Measurements from ENCODE around the gene MSH5. TPM values are rescaled to one million over a fixed set of nuclear protein-coding genes. Genes with fewer than 3 reads are reported as not detected.

The MSH5 gene
- total and polyA plus RNA-seq, 2 of the 13 experiments (the other 11 are each of a cell fraction or from before 2014, with no cell fraction given) = 10.2 to 38.7 TPM

DNA sequence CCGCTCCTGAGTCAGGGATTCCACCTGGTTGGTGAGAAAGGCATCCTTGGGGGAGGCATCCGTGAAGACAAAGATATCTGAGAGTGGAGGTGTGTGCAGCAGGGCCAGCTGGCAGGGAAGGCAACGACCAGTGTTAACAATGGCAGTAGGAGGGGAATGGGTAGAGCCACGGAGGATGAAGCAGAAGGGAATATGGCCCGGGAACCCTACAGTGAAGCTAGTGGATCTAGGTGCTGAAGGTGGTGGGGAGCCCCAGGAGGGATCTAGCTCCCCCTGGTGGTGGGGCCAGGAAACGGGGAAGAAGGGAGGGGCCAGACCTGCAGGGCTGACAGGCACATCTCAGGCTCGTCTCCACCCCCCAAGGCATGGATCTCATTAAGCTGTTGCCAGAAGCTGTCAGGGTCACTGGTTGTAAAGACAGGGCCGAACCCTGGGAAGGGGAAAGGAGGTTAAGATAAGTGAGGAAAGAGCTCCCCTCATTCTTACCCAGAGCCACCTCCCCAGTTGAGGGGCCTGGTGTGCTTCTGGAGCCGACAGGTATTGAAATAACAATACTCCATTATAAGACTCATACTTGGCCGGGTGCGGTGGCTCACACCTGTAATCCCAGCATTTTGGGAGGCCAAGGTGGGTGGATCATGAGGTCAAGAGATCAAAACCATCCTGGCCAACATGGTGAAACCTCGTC, 30.0 kb downstream of the MSH5 start (continued):
- TF ChIP-seq RNF219 (CRISPR knock-in tag; IDR thresholded peaks at IDR 0.05) = no peak
- no peak for TF ChIP-seq JUNB (CRISPR knock-in tag; IDR thresholded peaks at IDR 0.05; ENCODE audit: borderline replicate concordance)
- no peak for TF ChIP-seq ZNF7 (CRISPR knock-in tag; IDR thresholded peaks at IDR 0.05)
- TF ChIP-seq, protein P1, sequence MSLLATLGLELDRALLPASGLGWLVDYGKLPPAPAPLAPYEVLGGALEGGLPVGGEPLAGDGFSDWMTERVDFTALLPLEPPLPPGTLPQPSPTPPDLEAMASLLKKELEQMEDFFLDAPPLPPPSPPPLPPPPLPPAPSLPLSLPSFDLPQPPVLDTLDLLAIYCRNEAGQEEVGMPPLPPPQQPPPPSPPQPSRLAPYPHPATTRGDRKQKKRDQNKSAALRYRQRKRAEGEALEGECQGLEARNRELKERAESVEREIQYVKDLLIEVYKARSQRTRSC (CRISPR knock-in tag; IDR thresholded peaks at IDR 0.05; ENCODE audit: low read depth) = no peak
- TF ChIP-seq DPF2 (CRISPR knock-in tag; IDR thresholded peaks at IDR 0.05; ENCODE audit: borderline replicate concordance, low read depth) = no peak
- no peak for TF ChIP-seq XBP1 (CRISPR knock-in tag; IDR thresholded peaks at IDR 0.05)
- no peak for TF ChIP-seq CREB1 (IDR thresholded peaks at IDR 0.05)
- TF ChIP-seq CREB1 (CRISPR knock-in tag; IDR thresholded peaks at IDR 0.05) = no peak
- TF ChIP-seq ETV5 (CRISPR knock-in tag; IDR thresholded peaks at IDR 0.05; ENCODE audit: borderline replicate concordance) = no peak
- 0 out of 2 replicates have a peak, but pooled peaks have one; percentile 7 for TF ChIP-seq SRF (IDR thresholded peaks at IDR 0.05; ENCODE audit: low read depth, low read length)
- no peak for TF ChIP-seq REXO4 (CRISPR knock-in tag; IDR thresholded peaks at IDR 0.05; ENCODE audit: borderline replicate concordance)
- 0 out of 2 replicates have a peak, but pooled peaks have one; percentile 53 for TF ChIP-seq KAT7 (CRISPR knock-in tag; IDR thresholded peaks at IDR 0.05; ENCODE audit: borderline replicate concordance)
- 0 out of 2 replicates have a peak, but pooled peaks have one; percentile 29 for TF ChIP-seq ZBTB21 (CRISPR knock-in tag; IDR thresholded peaks at IDR 0.05)
- TF ChIP-seq PPARG (CRISPR knock-in tag; conservative IDR thresholded peaks at IDR 0.05) = 0 out of 2 replicates have a peak, but pooled peaks have one; percentile 10
- TF ChIP-seq ZNF431 (CRISPR knock-in tag; IDR thresholded peaks at IDR 0.05; ENCODE audit: borderline replicate concordance, low read depth) = no peak
- peak; percentile 83; the same call in 1 of the 2 replicates for TF ChIP-seq KDM4B (CRISPR knock-in tag; IDR thresholded peaks at IDR 0.05)
- 0 out of 2 replicates have a peak, but pooled peaks have one; percentile 56 for TF ChIP-seq MXD1 (CRISPR knock-in tag; IDR thresholded peaks at IDR 0.05)
- TF ChIP-seq ISX (CRISPR knock-in tag; conservative IDR thresholded peaks at IDR 0.05) = no peak
- TF ChIP-seq, protein P2, sequence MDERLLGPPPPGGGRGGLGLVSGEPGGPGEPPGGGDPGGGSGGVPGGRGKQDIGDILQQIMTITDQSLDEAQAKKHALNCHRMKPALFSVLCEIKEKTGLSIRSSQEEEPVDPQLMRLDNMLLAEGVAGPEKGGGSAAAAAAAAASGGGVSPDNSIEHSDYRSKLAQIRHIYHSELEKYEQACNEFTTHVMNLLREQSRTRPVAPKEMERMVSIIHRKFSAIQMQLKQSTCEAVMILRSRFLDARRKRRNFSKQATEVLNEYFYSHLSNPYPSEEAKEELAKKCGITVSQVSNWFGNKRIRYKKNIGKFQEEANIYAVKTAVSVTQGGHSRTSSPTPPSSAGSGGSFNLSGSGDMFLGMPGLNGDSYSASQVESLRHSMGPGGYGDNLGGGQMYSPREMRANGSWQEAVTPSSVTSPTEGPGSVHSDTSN (CRISPR knock-in tag; IDR thresholded peaks at IDR 0.05) = no peak
- 0 out of 2 replicates have a peak, but pooled peaks have one; percentile 25 for TF ChIP-seq ZSCAN29 (CRISPR knock-in tag; conservative IDR thresholded peaks at IDR 0.05)
- no peak for TF ChIP-seq SCMH1 (CRISPR knock-in tag; IDR thresholded peaks at IDR 0.05; ENCODE audit: borderline replicate concordance)
- TF ChIP-seq ZNF331 (CRISPR knock-in tag; IDR thresholded peaks at IDR 0.05) = peak; percentile 63; the same call in 1 of the 2 replicates
- TF ChIP-seq CBX2 (IDR thresholded peaks at IDR 0.05; ENCODE audit: low read depth, low read length) = no peak
- no peak for TF ChIP-seq CBX2 (CRISPR knock-in tag; IDR thresholded peaks at IDR 0.05; ENCODE audit: low read depth)
- no peak for TF ChIP-seq RXRA (CRISPR knock-in tag; IDR thresholded peaks at IDR 0.05)

Measured in HepG2 (cell line).